ENCODE data around the gene POLQ.

DNA sequence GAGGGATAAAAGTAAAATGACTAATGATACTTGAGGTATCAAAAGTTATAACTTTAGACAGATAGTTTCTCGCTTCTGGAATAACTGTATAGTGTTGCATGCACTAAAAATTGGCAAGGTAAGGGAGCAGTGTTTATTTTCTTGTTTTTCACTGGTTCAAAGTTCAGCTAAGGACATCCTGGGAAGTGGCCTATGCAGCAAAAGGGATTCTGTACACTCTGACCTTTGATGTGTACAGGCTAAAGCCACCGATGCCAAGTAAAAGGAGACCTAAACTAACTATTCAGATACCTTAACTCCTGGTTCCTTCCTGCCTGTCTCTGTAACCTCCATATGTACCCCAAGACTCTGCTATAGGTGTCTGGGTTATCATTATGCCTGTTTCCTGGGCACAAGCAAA is 49.1 kb upstream of the POLQ start:
- no peak for TF ChIP-seq POLR2A (IDR thresholded peaks at IDR 0.05; ENCODE audit: low read depth, low read length)
- no peak for TF ChIP-seq TAF1 (IDR thresholded peaks at IDR 0.05; ENCODE audit: borderline replicate concordance, low read depth, low read length)
